ENCODE data around the gene ABCA4.

DNA sequence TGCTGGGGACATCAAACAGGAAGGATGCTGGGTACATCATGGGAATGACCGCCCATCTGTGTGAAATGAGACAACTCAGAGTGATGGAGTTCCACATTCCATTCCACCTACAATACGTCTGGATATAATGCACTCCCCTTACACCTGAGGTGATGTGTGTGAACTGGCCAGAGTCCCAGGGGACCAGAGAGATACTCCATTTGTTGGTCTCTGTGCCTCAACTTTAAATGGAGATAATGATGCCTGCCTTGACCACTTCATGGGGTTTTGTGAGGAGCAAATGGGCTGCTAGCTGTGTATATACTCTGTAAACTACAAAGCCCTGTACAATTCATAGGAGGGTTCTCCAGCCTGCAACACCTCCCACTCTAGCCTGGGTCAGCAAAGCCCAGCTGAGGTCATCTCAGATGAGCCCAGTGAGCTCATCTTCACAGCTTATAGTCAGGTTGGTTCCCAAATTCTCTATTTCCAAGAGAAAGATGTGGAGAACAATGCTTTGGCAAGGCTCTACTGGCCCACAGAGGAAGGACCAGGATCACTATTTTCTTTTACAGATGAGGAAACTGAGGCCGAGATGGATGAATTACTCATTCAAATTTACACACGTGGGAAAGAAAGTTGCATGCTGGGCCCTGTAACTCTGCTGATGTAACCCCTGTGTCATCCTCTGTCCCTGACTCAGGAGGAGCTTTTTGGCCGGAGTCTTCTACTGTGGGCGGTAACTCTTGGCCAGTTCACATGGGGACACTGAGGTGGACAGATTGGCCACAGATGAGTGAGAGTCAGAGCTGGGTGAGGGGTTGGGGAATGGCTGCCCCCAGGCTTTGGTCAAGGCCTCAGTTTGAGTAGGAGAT lies 106.1 kb downstream of the ABCA4 start:
- TF ChIP-seq EZH2 (IDR thresholded peaks at IDR 0.05; ENCODE audit: borderline replicate concordance, low read depth, low read length, severe bottlenecking), result no peak
- no peak for TF ChIP-seq POLR2A (IDR thresholded peaks at IDR 0.05; ENCODE audit: low read depth, low read length)
- TF ChIP-seq, protein P1, sequence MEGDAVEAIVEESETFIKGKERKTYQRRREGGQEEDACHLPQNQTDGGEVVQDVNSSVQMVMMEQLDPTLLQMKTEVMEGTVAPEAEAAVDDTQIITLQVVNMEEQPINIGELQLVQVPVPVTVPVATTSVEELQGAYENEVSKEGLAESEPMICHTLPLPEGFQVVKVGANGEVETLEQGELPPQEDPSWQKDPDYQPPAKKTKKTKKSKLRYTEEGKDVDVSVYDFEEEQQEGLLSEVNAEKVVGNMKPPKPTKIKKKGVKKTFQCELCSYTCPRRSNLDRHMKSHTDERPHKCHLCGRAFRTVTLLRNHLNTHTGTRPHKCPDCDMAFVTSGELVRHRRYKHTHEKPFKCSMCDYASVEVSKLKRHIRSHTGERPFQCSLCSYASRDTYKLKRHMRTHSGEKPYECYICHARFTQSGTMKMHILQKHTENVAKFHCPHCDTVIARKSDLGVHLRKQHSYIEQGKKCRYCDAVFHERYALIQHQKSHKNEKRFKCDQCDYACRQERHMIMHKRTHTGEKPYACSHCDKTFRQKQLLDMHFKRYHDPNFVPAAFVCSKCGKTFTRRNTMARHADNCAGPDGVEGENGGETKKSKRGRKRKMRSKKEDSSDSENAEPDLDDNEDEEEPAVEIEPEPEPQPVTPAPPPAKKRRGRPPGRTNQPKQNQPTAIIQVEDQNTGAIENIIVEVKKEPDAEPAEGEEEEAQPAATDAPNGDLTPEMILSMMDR (IDR thresholded peaks at IDR 0.05; ENCODE audit: extremely low read depth in 1 of 2, insufficient read depth in 1 of 2, low read depth in 1 of 2, low read length in 2 of 2), result no peak
- no peak for TF ChIP-seq POLR2AphosphoS5 (IDR thresholded peaks at IDR 0.05; ENCODE audit: insufficient read depth, low read depth, low read length)
- no peak for TF ChIP-seq JUN (IDR thresholded peaks at IDR 0.05; ENCODE audit: borderline replicate concordance, insufficient read depth, insufficient read length, low read depth)
- TF ChIP-seq, protein P2, sequence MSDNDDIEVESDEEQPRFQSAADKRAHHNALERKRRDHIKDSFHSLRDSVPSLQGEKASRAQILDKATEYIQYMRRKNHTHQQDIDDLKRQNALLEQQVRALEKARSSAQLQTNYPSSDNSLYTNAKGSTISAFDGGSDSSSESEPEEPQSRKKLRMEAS (IDR thresholded peaks at IDR 0.05; ENCODE audit: insufficient read depth, insufficient read length), result no peak
- no peak for TF ChIP-seq FOS (IDR thresholded peaks at IDR 0.05; ENCODE audit: borderline replicate concordance, insufficient read depth, low read length)
- TF ChIP-seq MYC (IDR thresholded peaks at IDR 0.05; ENCODE audit: low read depth, low read length), result no peak
- TF ChIP-seq GATA2 (IDR thresholded peaks at IDR 0.05; ENCODE audit: insufficient read depth, insufficient read length, low read depth, low read length), result no peak

Measured in endothelial cell of umbilical vein (primary cell).